PC-9 (cell line): Measurements from ENCODE around the gene CDC27. TPM values are rescaled to one million over a fixed set of nuclear protein-coding genes. Genes with fewer than 3 reads are reported as not detected.
A peak's percentile ranks its signal among the peaks of the same experiment; 100 is the strongest.
"Not testable (repeated sequence)": the region's sequence is repeated elsewhere in the genome, so short reads cannot be mapped to it uniquely, and the experiment has no call there.

Experiments used
- BruUV-seq: library from RNA; stranded (reverse); fragments of 400-500 nt; replicated peaks from 2 replicates; lab custom pipeline; 2021; lab: Mats Ljungman, UMichigan
- CTCF ChIA-PET: fragments of 300-600 bp; sonication (Branson Sonifier 250); formaldehyde crosslinking; loops from one replicate; lab custom pipeline; 2022; ENCODE audit warnings: antibody characterized with exemption; lab: Charles Lee
- POLR2A ChIA-PET: fragments of 300-600 bp; sonication (Branson Sonifier 250); formaldehyde crosslinking; loops from one replicate; lab custom pipeline; 2022; ENCODE audit warnings: antibody characterized with exemption; ENCODE audit not compliant: unreplicated experiment; lab: Charles Lee
- DNase-seq, 2 experiments: peaks; one replicate each; pipeline versions ENCODE4 v3.0.0 to v3.0.0-alpha.2; 2015 to 2022; ENCODE audit warnings: mixed read lengths in 1 of 2
- H2AFZ ChIP-seq: fragments of 200-600 bp; sonication (generic); 2 replicates; pipeline ENCODE4 v1.8.1; 2017; ENCODE audit warnings: antibody characterized with exemption
- H3F3A ChIP-seq: fragments of 200-600 bp; sonication (generic); 2 replicates; pipeline ENCODE4 v1.8.1; 2017; ENCODE audit warnings: antibody characterized with exemption, mild to moderate bottlenecking, low read depth; ENCODE audit not compliant: insufficient read depth
- H3K27ac ChIP-seq: fragments of 200-600 bp; sonication (generic); 2 replicates; pipeline ENCODE4 v1.6.1; 2016; ENCODE audit warnings: mixed run types
- H3K27me3 ChIP-seq: fragments of 200-600 bp; sonication (generic); 2 replicates; pipeline ENCODE4 v1.6.1; 2016; ENCODE audit warnings: low read depth, mixed run types; ENCODE audit not compliant: insufficient read depth
- H3K36me3 ChIP-seq: fragments of 200-600 bp; sonication (generic); 2 replicates; pipeline ENCODE4 v1.6.1; 2016; ENCODE audit warnings: low read depth, mixed run types
- H3K4me1 ChIP-seq: fragments of 200-600 bp; sonication (generic); replicated peaks from 2 replicates; pipeline ENCODE4 v1.6.1; 2016; ENCODE audit warnings: mixed run types; ENCODE audit not compliant: insufficient read depth
- H3K4me2 ChIP-seq: fragments of 200-600 bp; sonication (generic); 2 replicates; pipeline ENCODE4 v1.6.1; 2017; ENCODE audit warnings: mixed run types
- H3K4me3 ChIP-seq: fragments of 200-600 bp; sonication (generic); 2 replicates; pipeline ENCODE4 v1.6.1; 2016; ENCODE audit warnings: mixed run types
- H3K79me2 ChIP-seq: fragments of 200-600 bp; sonication (generic); 2 replicates; pipeline ENCODE4 v1.6.1; 2017; ENCODE audit warnings: low read depth, mixed run types
- H3K9me2 ChIP-seq: fragments of 200-600 bp; sonication (generic); 2 replicates; pipeline ENCODE4 v1.8.1; 2017; ENCODE audit warnings: mild to moderate bottlenecking; ENCODE audit not compliant: insufficient read depth
- H3K9me3 ChIP-seq: fragments of 200-600 bp; sonication (generic); 2 replicates; pipeline ENCODE4 v1.8.1; 2016; ENCODE audit warnings: low read depth; ENCODE audit not compliant: insufficient read depth
- H4K20me1 ChIP-seq: fragments of 200-600 bp; sonication (generic); 2 replicates; pipeline ENCODE4 v1.8.1; 2017; ENCODE audit not compliant: insufficient read depth
- EZH2 ChIP-seq: fragments of 200-600 bp; sonication (generic); IDR thresholded peaks from 2 replicates; pipeline ENCODE4 v1.8.0; 2017; ENCODE audit warnings: antibody characterized with exemption, low read depth
- intact Hi-C: fragments of 100-400 bp; cut with micrococcal nuclease; formaldehyde crosslinking; loops from one replicate; pipeline ENCODE4 v1.10.0; 2022; ENCODE audit not compliant: unreplicated experiment
- total RNA-seq: library from RNA; stranded (reverse); gene quantifications from 2 replicates; pipeline ENCODE4 v1.2.3, GENCODE V29; 2021
- TF ChIP-seq, protein P1 (sequence below): fragments of 200-600 bp; sonication (generic); conservative IDR thresholded peaks from 2 replicates; pipeline ENCODE4 v1.6.1; 2017; ENCODE audit warnings: mixed run types, antibody characterized with exemption, mild to moderate bottlenecking, moderate library complexity

The CDC27 gene
- total RNA-seq, 1 experiment from 2014 or later: 94.3 TPM

- Histone ChIP-seq H3K79me2 (peaks cover 6% of the 10 kb centered on the region; the same call in 1 of the 2 replicates), H3K27me3 (no peaks in the 10 kb centered on the region), H4K20me1 (no peaks in the 10 kb centered on the region), H2AFZ (no peak overlapping the region), H3K4me2 (no peak overlapping the region), H3K9me3 (no peaks in the 10 kb centered on the region), H3K36me3 (0 out of 2 replicates have a peak, but pooled peaks cover 4% of the 10 kb centered on the region), H3F3A (peaks cover 12% of the 10 kb centered on the region; the same call in 1 of the 2 replicates), H3K4me3 (no peak overlapping the region), H3K27ac (no peak overlapping the region), H3K4me1 (peaks cover 13% of the 10 kb centered on the region), H3K9me2 (no peaks in the 10 kb centered on the region)
- POLR2A ChIA-PET: no interaction called here
- CTCF ChIA-PET: interaction anchor here (0.6 kb wide), 1 partner anchor 9 kb away, joined by 11 read pairs; no protein-coding TSS in a partner anchor
- TF ChIP-seq, protein P1, sequence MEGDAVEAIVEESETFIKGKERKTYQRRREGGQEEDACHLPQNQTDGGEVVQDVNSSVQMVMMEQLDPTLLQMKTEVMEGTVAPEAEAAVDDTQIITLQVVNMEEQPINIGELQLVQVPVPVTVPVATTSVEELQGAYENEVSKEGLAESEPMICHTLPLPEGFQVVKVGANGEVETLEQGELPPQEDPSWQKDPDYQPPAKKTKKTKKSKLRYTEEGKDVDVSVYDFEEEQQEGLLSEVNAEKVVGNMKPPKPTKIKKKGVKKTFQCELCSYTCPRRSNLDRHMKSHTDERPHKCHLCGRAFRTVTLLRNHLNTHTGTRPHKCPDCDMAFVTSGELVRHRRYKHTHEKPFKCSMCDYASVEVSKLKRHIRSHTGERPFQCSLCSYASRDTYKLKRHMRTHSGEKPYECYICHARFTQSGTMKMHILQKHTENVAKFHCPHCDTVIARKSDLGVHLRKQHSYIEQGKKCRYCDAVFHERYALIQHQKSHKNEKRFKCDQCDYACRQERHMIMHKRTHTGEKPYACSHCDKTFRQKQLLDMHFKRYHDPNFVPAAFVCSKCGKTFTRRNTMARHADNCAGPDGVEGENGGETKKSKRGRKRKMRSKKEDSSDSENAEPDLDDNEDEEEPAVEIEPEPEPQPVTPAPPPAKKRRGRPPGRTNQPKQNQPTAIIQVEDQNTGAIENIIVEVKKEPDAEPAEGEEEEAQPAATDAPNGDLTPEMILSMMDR: no peak
- no peak for TF ChIP-seq EZH2
- intact Hi-C loops: no loop called here
- BruUV-seq: no TSS peak
- no peak for DNase-seq
Observed at GRCh38 chr17:47078801-47079200, 110.3 kb downstream of the CDC27 start.

- H2AFZ ChIP-seq: no peak overlapping the region
Observed at GRCh38 chr17:47077576-47077975, 111.5 kb downstream of the CDC27 start.

DNA sequence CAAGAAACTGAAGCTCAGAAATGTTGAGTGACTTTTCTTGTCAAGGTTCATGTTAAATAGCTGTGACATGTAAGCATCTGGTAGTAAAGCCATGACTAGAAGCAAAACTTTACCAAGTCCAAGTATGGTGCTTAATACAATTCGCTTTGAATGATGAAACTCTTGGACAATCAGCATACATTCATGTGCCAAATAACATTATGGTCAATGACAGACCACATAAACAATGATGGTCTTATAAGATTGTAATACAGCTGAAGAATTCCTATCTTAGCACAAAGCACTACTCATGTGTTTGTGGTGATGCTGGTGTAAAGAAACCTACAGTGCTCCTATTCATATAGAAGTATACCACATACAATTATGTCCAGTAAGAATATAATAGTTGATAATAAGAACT is 112.9 kb downstream of the CDC27 start:
- H3K27me3 ChIP-seq: no peaks in the 10 kb centered on the region
- H3K9me2 ChIP-seq: no peaks in the 10 kb centered on the region
- intact Hi-C loops: no loop called here
- no peaks in the 10 kb centered on the region; the same call in 1 of the 2 replicates for H3K79me2 ChIP-seq
- POLR2A ChIA-PET: no interaction called here
- H3K36me3 ChIP-seq: 0 out of 2 replicates have a peak, but pooled peaks cover 4% of the 10 kb centered on the region
- H3K4me2 ChIP-seq: no peak overlapping the region
- H2AFZ ChIP-seq: no peak overlapping the region
- no peak for DNase-seq
- BruUV-seq: no TSS peak
- H3K27ac ChIP-seq: no peak overlapping the region
- H3F3A ChIP-seq: peaks cover 6% of the 10 kb centered on the region; the same call in 1 of the 2 replicates
- no peaks in the 10 kb centered on the region for H4K20me1 ChIP-seq
- CTCF ChIA-PET: no interaction called here
- no peak for TF ChIP-seq EZH2
- TF ChIP-seq, protein P1: no peak
- no peak overlapping the region for H3K4me3 ChIP-seq
- H3K4me1 ChIP-seq: peaks cover 15% of the 10 kb centered on the region
- no peaks in the 10 kb centered on the region for H3K9me3 ChIP-seq

More at GRCh38 chr17:47077576-47077975, 111.5 kb downstream of the CDC27 start:
- Histone ChIP-seq H3K9me2 (no peaks in the 10 kb centered on the region), H3F3A (peaks cover 12% of the 10 kb centered on the region; the same call in 1 of the 2 replicates), H3K27ac (0 out of 2 replicates have a peak overlapping the region, but pooled peaks have one; percentile 20), H3K9me3 (no peaks in the 10 kb centered on the region), H3K36me3 (0 out of 2 replicates have a peak, but pooled peaks cover 4% of the 10 kb centered on the region), H3K4me2 (peak overlapping the region; percentile 15; the same call in 1 of the 2 replicates), H3K4me3 (no peak overlapping the region), H3K4me1 (peaks cover 13% of the 10 kb centered on the region), H3K79me2 (no peaks in the 10 kb centered on the region; the same call in 1 of the 2 replicates), H4K20me1 (no peaks in the 10 kb centered on the region), H3K27me3 (no peaks in the 10 kb centered on the region)
- POLR2A ChIA-PET: no interaction called here
- CTCF ChIA-PET: interaction anchor here (0.6 kb wide), 1 partner anchor 19 kb away, joined by 3 read pairs; no protein-coding TSS in a partner anchor
- intact Hi-C loops: no loop called here
- no TSS peak for BruUV-seq
- TF ChIP-seq EZH2: no peak
- TF ChIP-seq, protein P1: no peak
- peak; percentile 30 to 56 for DNase-seq

DNA sequence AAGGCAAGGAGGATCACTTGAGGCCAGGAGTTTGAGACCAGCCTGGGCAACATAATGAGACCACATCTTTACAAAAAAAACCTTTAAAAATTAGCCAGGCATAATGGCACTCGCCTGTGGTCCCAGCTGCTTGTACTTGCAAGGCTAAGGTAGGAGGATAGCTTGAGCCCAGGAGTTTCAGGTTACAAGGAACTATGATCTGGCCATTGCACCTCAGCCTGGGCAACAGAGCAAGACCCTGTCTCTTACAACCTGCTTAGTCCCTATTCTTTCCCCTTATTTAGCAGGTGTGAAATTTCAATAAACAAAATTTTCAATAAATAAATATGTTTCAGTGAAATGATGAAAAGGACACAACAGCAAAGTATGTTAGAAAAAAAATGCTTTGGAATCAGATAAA is 114.7 kb downstream of the CDC27 start:
- H3K4me3 ChIP-seq, H2AFZ ChIP-seq, H4K20me1 ChIP-seq, H3K27me3 ChIP-seq, H3K36me3 ChIP-seq, H3K79me2 ChIP-seq, H3K9me2 ChIP-seq, POLR2A ChIA-PET, DNase-seq, CTCF ChIA-PET, H3K4me2 ChIP-seq, BruUV-seq, H3K27ac ChIP-seq, intact Hi-C loops, H3K9me3 ChIP-seq: not testable (repeated sequence)
- H3F3A ChIP-seq: peaks cover 23% of the 10 kb centered on the region; the same call in 1 of the 2 replicates
- peaks cover 32% of the 10 kb centered on the region for H3K4me1 ChIP-seq

DNA sequence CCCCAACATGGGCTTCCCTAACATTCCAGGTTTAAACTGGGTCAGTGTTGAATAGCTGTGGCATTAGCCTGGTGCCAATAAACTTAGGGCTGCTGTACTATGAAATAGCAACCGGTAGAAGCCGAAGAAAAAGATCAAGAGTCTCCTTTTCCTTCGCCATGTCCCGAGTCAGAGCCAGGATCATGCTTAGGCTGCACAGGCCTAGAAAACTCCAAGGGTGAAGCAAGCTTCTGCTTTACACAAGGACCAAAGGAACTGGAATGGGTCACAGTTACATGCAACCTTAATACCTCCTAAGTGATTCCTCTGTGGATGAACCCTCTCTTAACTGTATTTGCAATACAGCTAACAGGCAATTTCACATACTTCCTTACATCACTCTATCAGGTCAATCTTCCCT is 115.5 kb downstream of the CDC27 start:
- H3K36me3 ChIP-seq, DNase-seq, H3K9me3 ChIP-seq, intact Hi-C loops, CTCF ChIA-PET, BruUV-seq, POLR2A ChIA-PET, H3K4me3 ChIP-seq, H4K20me1 ChIP-seq, H3K4me2 ChIP-seq, H2AFZ ChIP-seq, H3K27me3 ChIP-seq, H3K27ac ChIP-seq, H3K79me2 ChIP-seq, H3K9me2 ChIP-seq: not testable (repeated sequence)
- peaks cover 23% of the 10 kb centered on the region; the same call in 1 of the 2 replicates for H3F3A ChIP-seq
- H3K4me1 ChIP-seq: peaks cover 33% of the 10 kb centered on the region
